HG03108 (cell line): ENCODE measurements around the gene LRPAP1.

Experiments used
- ATAC-seq: cut with Tn5 transposase; IDR thresholded peaks from one replicate; pipeline ENCODE4 v1.9.1; 2021; ENCODE audit warnings: moderate library complexity; ENCODE audit not compliant: unreplicated experiment

Gene LRPAP1

GRCh38 chr4:3488820-3489219 is 43.4 kb downstream of the LRPAP1 start:
- no peak for ATAC-seq

DNA sequence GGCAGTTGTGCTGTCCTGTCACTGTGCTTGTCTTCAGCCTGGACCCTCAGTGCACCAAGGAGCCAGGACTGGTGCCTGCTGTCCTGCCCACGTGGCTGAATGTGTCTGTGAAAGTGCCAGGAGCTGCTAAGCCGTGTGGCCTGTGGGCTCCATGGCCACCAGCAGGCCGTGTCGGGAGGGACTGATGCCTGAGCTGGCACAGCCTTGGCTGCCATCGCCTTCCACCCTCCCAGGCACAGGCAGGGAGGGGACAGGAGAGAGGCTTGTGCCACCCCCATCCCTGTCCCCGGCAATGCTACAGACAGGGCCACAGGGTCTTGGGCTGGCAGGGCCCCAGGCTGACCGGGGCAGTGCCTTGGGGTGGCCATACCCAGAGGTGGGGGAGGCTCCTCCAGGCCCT is 44.4 kb downstream of the LRPAP1 start:
- ATAC-seq = no peak

- no peak for ATAC-seq
These were observed 45.4 kb downstream of the LRPAP1 start for GRCh38 chr4:3486541-3487540.

DNA sequence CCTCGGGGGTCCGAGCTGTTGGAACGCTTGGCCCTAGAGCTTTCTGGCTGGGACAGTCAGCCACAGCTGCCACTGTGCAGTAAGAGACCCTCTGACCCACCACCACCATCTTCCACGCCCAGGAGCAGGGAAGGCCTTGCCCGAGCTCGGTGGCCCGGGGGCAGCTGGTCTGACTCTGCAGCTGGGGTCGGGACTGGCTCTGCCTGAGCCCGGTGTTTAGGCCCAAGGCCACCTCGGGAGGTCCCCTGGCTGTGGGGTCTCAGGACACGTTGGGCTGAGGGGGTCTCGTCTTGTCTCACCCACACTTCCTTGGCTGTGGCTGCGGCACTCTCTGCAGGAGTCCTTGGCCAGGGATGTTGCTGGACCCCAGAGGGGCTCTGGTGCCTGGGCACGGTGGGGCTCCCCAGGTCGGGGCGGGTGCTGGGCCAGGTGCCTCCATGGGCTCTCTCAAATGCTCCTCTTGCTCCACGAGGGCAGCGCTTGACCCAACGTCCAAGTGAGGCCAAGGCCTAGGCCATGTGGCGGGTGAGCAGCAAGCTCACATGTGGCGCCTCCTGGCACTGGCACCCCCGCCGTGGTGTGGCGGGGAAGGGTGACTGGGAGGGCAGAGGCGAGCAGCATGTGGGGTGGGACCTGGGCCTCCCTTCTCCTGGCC is 46.2 kb downstream of the LRPAP1 start:
- ATAC-seq = no peak

DNA sequence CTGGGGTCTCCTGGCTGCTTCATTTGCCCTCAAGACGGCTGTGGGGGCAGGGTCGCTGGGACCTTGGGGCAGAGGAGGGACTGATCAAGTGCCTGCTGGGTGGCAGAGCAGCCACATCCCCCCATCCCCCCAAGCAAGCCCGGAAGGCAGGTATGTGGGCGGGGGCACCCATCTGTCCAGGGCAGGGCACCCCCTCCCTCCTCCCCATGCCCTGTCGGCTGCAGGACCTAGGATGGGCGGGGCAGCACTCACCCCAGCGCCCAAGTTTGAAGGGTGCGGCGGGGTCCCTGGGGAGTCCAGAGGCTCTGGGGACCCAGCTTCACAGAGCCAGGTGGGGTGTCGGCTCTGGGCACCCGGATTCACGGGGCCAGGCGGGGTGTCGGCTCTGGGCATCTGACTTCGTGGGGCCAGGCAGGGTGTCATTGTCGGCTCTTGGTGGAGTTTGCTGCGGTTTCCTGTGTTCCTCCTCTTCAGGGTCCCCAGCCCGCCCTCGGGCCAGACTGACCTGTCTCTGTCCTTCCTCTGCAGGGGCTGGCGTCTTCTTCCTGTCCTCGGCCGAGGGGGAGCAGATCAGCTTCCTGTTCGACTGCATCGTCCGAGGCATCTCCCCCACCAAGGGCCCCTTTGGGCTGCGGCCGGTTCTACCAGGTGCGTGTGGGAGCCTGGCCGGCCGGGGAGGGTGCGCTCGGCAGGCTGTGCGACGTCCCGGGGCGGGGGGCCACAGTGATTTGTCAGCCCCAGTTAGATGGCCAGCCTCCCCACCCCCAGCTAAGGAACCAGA is 47.0 kb downstream of the LRPAP1 start:
- no peak for ATAC-seq

GRCh38 chr4:3484057-3484973 is 47.9 kb downstream of the LRPAP1 start:
- no peak for ATAC-seq

GRCh38 chr4:3483471-3483921 is 48.7 kb downstream of the LRPAP1 start:
- ATAC-seq = no peak

GRCh38 chr4:3482707-3483106 is 49.5 kb downstream of the LRPAP1 start:
- no peak for ATAC-seq

GRCh38 chr4:3481783-3482393 is 50.3 kb downstream of the LRPAP1 start:
- no peak for ATAC-seq

DNA sequence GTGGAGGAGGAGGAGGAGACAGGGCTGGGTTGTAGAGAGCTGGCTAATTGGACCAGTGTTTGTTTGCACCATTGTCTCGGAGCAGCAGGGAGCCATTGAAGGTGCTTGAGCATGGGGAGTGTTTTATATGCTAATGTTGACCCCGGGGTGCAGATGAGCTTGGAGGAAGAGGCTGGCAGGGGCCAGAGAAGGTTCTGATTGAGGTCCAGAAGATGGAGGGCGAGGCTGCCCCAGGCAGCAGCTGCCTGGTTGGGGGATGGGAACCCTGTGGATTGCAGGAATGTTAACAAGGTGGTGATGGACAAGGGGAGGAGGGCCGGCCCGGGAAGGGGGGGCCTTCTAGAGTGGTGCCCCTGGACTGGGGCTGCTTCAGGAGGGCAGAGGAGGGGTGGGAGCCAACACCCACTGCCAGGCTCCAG is 51.1 kb downstream of the LRPAP1 start:
- ATAC-seq = no peak

DNA sequence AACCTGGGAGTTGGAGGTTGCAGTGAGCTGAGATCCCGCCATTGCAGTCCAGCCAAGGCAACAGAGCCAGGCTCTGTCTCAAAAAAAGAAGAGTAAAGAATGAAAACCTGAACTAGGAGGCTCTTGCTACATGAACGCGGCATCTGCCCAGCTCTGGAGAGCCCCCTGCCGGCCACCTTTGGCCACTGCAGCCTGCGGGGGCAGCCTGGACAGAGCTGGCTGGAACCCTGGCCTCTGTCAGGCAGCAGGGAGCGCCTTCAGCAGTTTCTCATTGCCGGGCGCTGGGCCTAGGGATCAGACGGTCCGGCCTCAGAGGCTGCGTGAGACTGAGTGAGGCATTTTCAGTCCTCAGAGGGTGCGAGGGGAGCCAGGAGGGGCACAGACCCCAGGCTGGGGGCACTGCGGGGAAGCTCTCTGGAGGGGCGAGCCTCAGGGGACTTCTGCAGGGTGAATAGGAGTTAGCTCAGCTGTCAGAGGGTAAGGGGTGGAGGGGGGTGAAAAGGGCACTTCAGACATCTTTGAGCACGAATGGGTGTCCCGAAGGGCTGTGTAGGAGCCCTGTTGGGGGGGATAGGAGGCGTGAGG is 51.6 kb downstream of the LRPAP1 start:
- ATAC-seq = no peak

- no peak for ATAC-seq
These were observed 52.7 kb downstream of the LRPAP1 start for GRCh38 chr4:3479358-3480101.

DNA sequence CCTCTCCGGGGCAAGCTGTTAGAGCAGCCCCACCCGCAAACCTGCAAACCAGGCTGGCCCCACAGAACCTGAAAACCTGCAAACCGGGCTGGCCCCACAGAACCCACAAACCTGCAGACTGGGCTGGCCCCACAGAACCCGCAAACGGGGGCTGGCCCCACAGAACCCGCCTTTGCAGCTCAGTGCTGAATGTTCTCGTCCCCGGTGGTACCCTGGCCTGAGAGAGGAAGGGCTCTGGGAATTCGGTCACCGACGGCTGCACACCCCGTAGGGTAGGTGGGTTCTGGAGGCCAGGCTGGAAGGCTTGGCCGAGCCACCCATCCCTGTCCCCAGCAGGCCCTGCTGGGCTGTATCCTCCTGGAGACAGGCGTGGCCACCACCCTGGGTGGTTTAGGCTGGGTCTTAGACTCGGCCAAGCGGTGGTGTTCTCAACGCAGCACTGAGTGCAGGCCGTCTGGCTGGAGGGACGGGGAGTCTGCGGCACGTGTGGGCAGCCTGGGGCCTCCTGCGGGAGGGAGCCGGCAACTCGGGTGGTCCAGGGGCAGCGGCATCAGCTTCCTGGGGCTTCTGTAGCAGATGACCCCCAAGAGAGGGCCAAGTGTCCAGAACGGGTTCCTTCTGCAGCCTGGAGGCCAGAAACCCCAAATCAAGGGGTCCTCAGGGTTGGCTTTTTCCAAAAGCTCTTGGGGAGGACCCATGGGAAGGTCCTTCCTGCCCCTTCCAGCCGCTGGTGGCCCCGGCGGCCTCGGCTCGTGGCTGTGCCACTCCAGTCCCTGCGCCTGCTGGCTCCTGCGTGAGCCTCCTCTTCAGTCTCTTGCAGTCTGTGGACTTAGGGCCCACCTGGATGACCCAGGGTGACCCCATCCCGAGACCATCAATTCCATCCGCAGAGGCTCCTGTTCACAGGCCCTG is 53.5 kb downstream of the LRPAP1 start:
- no peak for ATAC-seq

- ATAC-seq = no peak
These were observed 54.3 kb downstream of the LRPAP1 start for GRCh38 chr4:3477750-3478430.

GRCh38 chr4:3476936-3477749 is 55.1 kb downstream of the LRPAP1 start:
- no peak for ATAC-seq

GRCh38 chr4:3476341-3476747 is 55.9 kb downstream of the LRPAP1 start:
- no peak for ATAC-seq
